ENCODE data around the gene SERTAD4.

- no peak for TF ChIP-seq POLR2A (IDR thresholded peaks at IDR 0.05)
- TF ChIP-seq CTCF (IDR thresholded peaks at IDR 0.05), result no peak
Observed at GRCh38 chr1:210234329-210234757, 1.7 kb downstream of the SERTAD4 start.
